Lower lobe of right lung (tissue), 2 donors: ENCODE results near the gene DPP10. TPM values are rescaled to one million over a fixed set of nuclear protein-coding genes. Genes with fewer than 3 reads are reported as not detected.

Source experiments
- ATAC-seq, 2 donors: fragments of 200-7000 bp; cut with Tn5 transposase; one replicate each; pipeline ENCODE4 v1.9.1; 2020 to 2022; ENCODE audit warnings: mild to moderate bottlenecking in 2 of 2, moderate library complexity in 2 of 2
- DNase-seq: peaks from one replicate; pipeline ENCODE4 v3.0.0-alpha.2; 2020
- H3K27ac ChIP-seq: fragments of 200-600 bp; one replicate; pipeline ENCODE4 v1.8.0; 2022
- H3K27me3 ChIP-seq: fragments of 200-600 bp; one replicate; pipeline ENCODE4 v1.8.0; 2022; ENCODE audit warnings: low read depth
- H3K36me3 ChIP-seq: fragments of 200-600 bp; one replicate; pipeline ENCODE4 v1.8.0; 2022; ENCODE audit warnings: mild to moderate bottlenecking
- H3K4me1 ChIP-seq: fragments of 200-600 bp; one replicate; pipeline ENCODE4 v1.8.0; 2022
- H3K4me3 ChIP-seq: fragments of 200-600 bp; one replicate; pipeline ENCODE4 v1.8.0; 2022; ENCODE audit warnings: mild to moderate bottlenecking
- H3K9me3 ChIP-seq: fragments of 200-600 bp; one replicate; pipeline ENCODE4 v1.8.0; 2022
- CTCF ChIP-seq: fragments of 200-600 bp; IDR thresholded peaks from one replicate; pipeline ENCODE4 v1.8.0; 2022; ENCODE audit warnings: antibody characterized with exemption, mild to moderate bottlenecking
- intact Hi-C: fragments of 100-400 bp; cut with DNase I; formaldehyde crosslinking; loops from one replicate; pipeline ENCODE4 v1.11.0; 2022
- total RNA-seq: library from RNA; stranded (reverse); fragmentation: NEBNext Ultra II Directional; extraction: Animal tissue kit (Norgen Biotek cat#: 25700); gene quantifications from one replicate; pipeline ENCODE4 v1.2.1, GENCODE V29; 2021
- donor health status: DM: no; HTN: yes; CAD: no; lungs with severe emphysema.

The DPP10 gene
- total RNA-seq, 1 donor from 2014 or later = 0.80 TPM

GRCh38 chr2:115115135-115115534 lies 672.7 kb downstream of the DPP10 start:
- TF ChIP-seq CTCF = no peak

GRCh38 chr2:115118306-115118705 lies 675.9 kb downstream of the DPP10 start:
- DNase-seq (no peak), ATAC-seq (no peak)
- Histone ChIP-seq H3K27me3 (no peaks in the 10 kb centered on the region), H3K9me3 (no peaks in the 10 kb centered on the region), H3K4me3 (no peak overlapping the region), H3K27ac (no peak overlapping the region), H3K36me3 (no peaks in the 10 kb centered on the region), H3K4me1 (no peaks in the 10 kb centered on the region)
- no peak for TF ChIP-seq CTCF
- intact Hi-C loops = no loop called here

More at GRCh38 chr2:115115135-115115534, 672.7 kb downstream of the DPP10 start:
- H3K4me3 ChIP-seq = no peak overlapping the region
- no peaks in the 10 kb centered on the region for H3K36me3 ChIP-seq
- intact Hi-C loops = no loop called here
- H3K27me3 ChIP-seq = no peaks in the 10 kb centered on the region
- DNase-seq (no peak), ATAC-seq (no peak)
- no peaks in the 10 kb centered on the region for H3K9me3 ChIP-seq
- no peak overlapping the region for H3K27ac ChIP-seq
- H3K4me1 ChIP-seq = no peaks in the 10 kb centered on the region

- no peaks in the 10 kb centered on the region for H3K9me3 ChIP-seq
- no peak overlapping the region for H3K4me3 ChIP-seq
- no peak for TF ChIP-seq CTCF
- no peaks in the 10 kb centered on the region for H3K27me3 ChIP-seq
- no peak for DNase-seq
- H3K4me1 ChIP-seq = no peaks in the 10 kb centered on the region
- intact Hi-C loops = no loop called here
- no peak for ATAC-seq
- no peak overlapping the region for H3K27ac ChIP-seq
- H3K36me3 ChIP-seq = no peaks in the 10 kb centered on the region
Observed at GRCh38 chr2:115119086-115119485, 676.6 kb downstream of the DPP10 start.

- DNase-seq (no peak), ATAC-seq (peak in 1 of 2 donors; percentile 15)
- Histone ChIP-seq H3K27me3 (no peaks in the 10 kb centered on the region), H3K9me3 (no peaks in the 10 kb centered on the region), H3K27ac (no peak overlapping the region), H3K4me3 (no peak overlapping the region), H3K36me3 (no peaks in the 10 kb centered on the region), H3K4me1 (no peaks in the 10 kb centered on the region)
- TF ChIP-seq CTCF = no peak
- intact Hi-C loops = no loop called here
Observed at GRCh38 chr2:115122701-115123100, 680.3 kb downstream of the DPP10 start.

GRCh38 chr2:115124817-115125216 lies 682.4 kb downstream of the DPP10 start:
- Histone ChIP-seq H3K27me3 (no peaks in the 10 kb centered on the region), H3K9me3 (no peaks in the 10 kb centered on the region), H3K36me3 (no peaks in the 10 kb centered on the region), H3K4me3 (no peak overlapping the region), H3K27ac (no peak overlapping the region), H3K4me1 (no peaks in the 10 kb centered on the region)
- ATAC-seq (no peak), DNase-seq (no peak)
- no peak for TF ChIP-seq CTCF
- intact Hi-C loops = no loop called here

- no peak for ATAC-seq
- Histone ChIP-seq H3K27ac (no peak overlapping the region), H3K4me1 (no peaks in the 10 kb centered on the region), H3K36me3 (no peaks in the 10 kb centered on the region), H3K27me3 (no peaks in the 10 kb centered on the region), H3K4me3 (no peak overlapping the region), H3K9me3 (no peaks in the 10 kb centered on the region)
- intact Hi-C loops = no loop called here
- DNase-seq = no peak
- no peak for TF ChIP-seq CTCF
Observed at GRCh38 chr2:115129536-115129935, 687.1 kb downstream of the DPP10 start.
